Liver (tissue), 9 donors: Measurements from ENCODE around the gene FARP1. TPM values are rescaled to one million over a fixed set of nuclear protein-coding genes. Genes with fewer than 3 reads are reported as not detected.

Source experiments
- DNase-seq: peaks from one replicate; pipeline ENCODE4 v3.0.0-alpha.2; 2017; ENCODE audit warnings: low spot score
- H3K27ac ChIP-seq, 2 donors: one replicate each; pipeline ENCODE4 v1.7.0; 2013; ENCODE audit warnings: inconsistent platforms in 2 of 2, low read length in 2 of 2, control low read depth in 1 of 2, low read depth in 1 of 2, mild to moderate bottlenecking in 1 of 2
- H3K27me3 ChIP-seq, 4 donors: one replicate each; pipeline versions ENCODE4 v1.6.1 to v1.7.0; 2013; ENCODE audit warnings: low read length in 3 of 4, inconsistent platforms in 1 of 4, mild to moderate bottlenecking in 1 of 4, moderate library complexity in 1 of 4; ENCODE audit not compliant: control insufficient read depth in 4 of 4, insufficient read depth in 4 of 4
- H3K36me3 ChIP-seq, 4 donors: one replicate each; pipeline versions ENCODE4 v1.6.1 to v1.7.0; 2013; ENCODE audit warnings: low read length in 3 of 4, mild to moderate bottlenecking in 3 of 4, low read depth in 1 of 4, moderate library complexity in 1 of 4; ENCODE audit not compliant: control insufficient read depth in 4 of 4, insufficient read depth in 3 of 4
- H3K4me1 ChIP-seq, 4 donors: one replicate each; pipeline versions ENCODE4 v1.6.1 to v1.7.0; 2013; ENCODE audit warnings: low read length in 3 of 4, mild to moderate bottlenecking in 3 of 4, moderate library complexity in 1 of 4; ENCODE audit not compliant: control insufficient read depth in 4 of 4, insufficient read depth in 4 of 4
- H3K4me3 ChIP-seq, 3 donors: one replicate each; pipeline versions ENCODE4 v1.6.1 to v1.7.0; 2013; ENCODE audit warnings: low read length in 3 of 3, control low read depth in 1 of 3, low read depth in 1 of 3, mild to moderate bottlenecking in 1 of 3
- H3K9ac ChIP-seq, 2 donors: one replicate each; pipeline ENCODE4 v1.7.0; 2013; ENCODE audit warnings: low read length in 2 of 2, mild to moderate bottlenecking in 2 of 2, moderate library complexity in 2 of 2, control low read depth in 1 of 2, low read depth in 1 of 2
- H3K9me3 ChIP-seq, 4 donors: one replicate each; pipeline versions ENCODE4 v1.6.1 to v1.7.0; 2013; ENCODE audit warnings: low read length in 3 of 4; ENCODE audit not compliant: control insufficient read depth in 4 of 4
- ATF3 ChIP-seq: IDR thresholded peaks from 2 replicates; pipeline ENCODE4 v1.6.1; 2016; ENCODE audit warnings: antibody characterized with exemption
- EGR1 ChIP-seq, 2 donors: IDR thresholded peaks; 2 replicates each; pipeline ENCODE4 v1.6.1; 2016 to 2018; ENCODE audit warnings: antibody characterized with exemption in 2 of 2, low read depth in 2 of 2
- FOXA1 ChIP-seq: IDR thresholded peaks from 2 replicates; pipeline ENCODE4 v1.6.1; 2016; ENCODE audit warnings: antibody characterized with exemption
- GABPA ChIP-seq, 2 donors: IDR thresholded peaks in 1 of 2; conservative IDR thresholded peaks in 1 of 2; 2 replicates each; pipeline ENCODE4 v1.6.1; 2016; ENCODE audit warnings: antibody characterized with exemption in 2 of 2, mild to moderate bottlenecking in 1 of 2, moderate library complexity in 1 of 2
- HNF4A ChIP-seq, 2 donors: conservative IDR thresholded peaks; 2 replicates each; pipeline ENCODE4 v1.6.1; 2016; ENCODE audit warnings: antibody characterized with exemption in 2 of 2, mild to moderate bottlenecking in 2 of 2
- HNF4G ChIP-seq: IDR thresholded peaks from 2 replicates; pipeline ENCODE4 v1.6.1; 2016; ENCODE audit warnings: antibody characterized with exemption
- JUND ChIP-seq, 2 donors: IDR thresholded peaks; 2 replicates each; pipeline ENCODE4 v1.6.1; 2016; ENCODE audit warnings: antibody characterized with exemption in 2 of 2
- NR2F2 ChIP-seq: IDR thresholded peaks from 2 replicates; pipeline ENCODE4 v1.6.1; 2016; ENCODE audit warnings: antibody characterized with exemption
- RAD21 ChIP-seq, 2 donors: IDR thresholded peaks; 2 replicates each; pipeline ENCODE4 v1.6.1; 2016; ENCODE audit warnings: antibody characterized with exemption in 2 of 2, mild to moderate bottlenecking in 2 of 2
- REST ChIP-seq: IDR thresholded peaks from 2 replicates; pipeline ENCODE4 v1.6.1; 2016; ENCODE audit warnings: antibody characterized with exemption, mild to moderate bottlenecking
- RXRA ChIP-seq, 2 donors: IDR thresholded peaks; 2 replicates each; pipeline ENCODE4 v1.6.1; 2017 to 2018; ENCODE audit warnings: antibody characterized with exemption in 2 of 2, mild to moderate bottlenecking in 1 of 2
- SP1 ChIP-seq: IDR thresholded peaks from 2 replicates; pipeline ENCODE4 v1.6.1; 2018; ENCODE audit warnings: antibody characterized with exemption, mild to moderate bottlenecking
- TAF1 ChIP-seq: conservative IDR thresholded peaks from 2 replicates; pipeline ENCODE4 v1.6.1; 2016; ENCODE audit warnings: antibody characterized with exemption, mild to moderate bottlenecking
- YY1 ChIP-seq: IDR thresholded peaks from 2 replicates; pipeline ENCODE4 v1.6.1; 2016; ENCODE audit warnings: antibody characterized with exemption, mild to moderate bottlenecking
- WGBS: extraction: QIAGEN DNeasy Blood & Tissue Kit; methylation state at CpG from one replicate; pipeline ENCODE4 v1.1.7; 2013; 5-methylcytosine and 5-hydroxymethylcytosine counted together
- polyA plus RNA-seq, 2 donors: library from polyadenylated mRNA; stranded (reverse) in 1 of 2; unstranded in 1 of 2; fragments of 200-250 nt in 1 of 2; fragments of >200 nt in 1 of 2; fragmentation: Nextera tagmentation in 1 of 2; extraction: Ambion mirVana in 1 of 2; gene quantifications; one replicate each; pipeline versions ENCODE4 v1.2.1 to v1.2.3, GENCODE V29; 2013 to 2015
- total RNA-seq, 2 donors: library from RNA; depleted of rRNA; stranded (reverse); fragments of >200 nt; gene quantifications; one replicate each; pipeline ENCODE4 v1.2.3, GENCODE V29; 2014
- TF ChIP-seq, protein P1 (sequence below): IDR thresholded peaks from 2 replicates; pipeline ENCODE4 v1.6.1; 2016; ENCODE audit warnings: antibody characterized with exemption
- TF ChIP-seq, protein P2 (sequence below): fragments of 150-350 bp; IDR thresholded peaks from 2 replicates; pipeline ENCODE4 v1.5.1; 2017; ENCODE audit warnings: improper control_type of control experiment, low read depth, low read length; ENCODE audit not compliant: missing input control
- TF ChIP-seq, protein P3 (sequence below): IDR thresholded peaks from 2 replicates; pipeline ENCODE4 v1.6.1; 2016; ENCODE audit warnings: antibody characterized with exemption
- donor health status: healthy.
- donor health status: healthy.
- donor health status: healthy.
- donor health status: healthy.
- donor health status: healthy.

FARP1 gene
- total and polyA plus RNA-seq, 4 donors: 28.4 to 62.6 (median 39.8) TPM

GRCh38 chr13:98416408-98416807 lies 273.5 kb downstream of the FARP1 start:
- Histone ChIP-seq H3K27ac (no peak overlapping the region), H3K4me3 (no peak overlapping the region), H3K9ac (no peak overlapping the region), H3K36me3 (peaks cover 6 to 70% (median 32%) of the 10 kb centered on the region in 4 donors), H3K9me3 (no peaks in the 10 kb centered on the region), H3K27me3 (no peaks in the 10 kb centered on the region), H3K4me1 (no peaks in the 10 kb centered on the region)
- WGBS: 88% methylated on average over 4 of the region's 4 CpGs
- no peak for DNase-seq
- TF ChIP-seq ATF3 (no peak), HNF4A (conservative IDR thresholded peaks at IDR 0.05) (no peak), RXRA (IDR thresholded peaks at IDR 0.05) (no peak), EGR1 (IDR thresholded peaks at IDR 0.05; ENCODE audit: low read depth in 2 of 2) (no peak), FOXA1 (no peak), GABPA (IDR thresholded peaks at IDR 0.05 in 1 of 2, conservative IDR thresholded peaks at IDR 0.05 in 1 of 2) (no peak), NR2F2 (no peak), TAF1 (no peak), YY1 (no peak), REST (no peak), SP1 (no peak), HNF4G (no peak), RAD21 (IDR thresholded peaks at IDR 0.05) (no peak), JUND (IDR thresholded peaks at IDR 0.05) (no peak)
- TF ChIP-seq, protein P1, sequence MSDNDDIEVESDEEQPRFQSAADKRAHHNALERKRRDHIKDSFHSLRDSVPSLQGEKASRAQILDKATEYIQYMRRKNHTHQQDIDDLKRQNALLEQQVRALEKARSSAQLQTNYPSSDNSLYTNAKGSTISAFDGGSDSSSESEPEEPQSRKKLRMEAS: no peak
- TF ChIP-seq, protein P2, sequence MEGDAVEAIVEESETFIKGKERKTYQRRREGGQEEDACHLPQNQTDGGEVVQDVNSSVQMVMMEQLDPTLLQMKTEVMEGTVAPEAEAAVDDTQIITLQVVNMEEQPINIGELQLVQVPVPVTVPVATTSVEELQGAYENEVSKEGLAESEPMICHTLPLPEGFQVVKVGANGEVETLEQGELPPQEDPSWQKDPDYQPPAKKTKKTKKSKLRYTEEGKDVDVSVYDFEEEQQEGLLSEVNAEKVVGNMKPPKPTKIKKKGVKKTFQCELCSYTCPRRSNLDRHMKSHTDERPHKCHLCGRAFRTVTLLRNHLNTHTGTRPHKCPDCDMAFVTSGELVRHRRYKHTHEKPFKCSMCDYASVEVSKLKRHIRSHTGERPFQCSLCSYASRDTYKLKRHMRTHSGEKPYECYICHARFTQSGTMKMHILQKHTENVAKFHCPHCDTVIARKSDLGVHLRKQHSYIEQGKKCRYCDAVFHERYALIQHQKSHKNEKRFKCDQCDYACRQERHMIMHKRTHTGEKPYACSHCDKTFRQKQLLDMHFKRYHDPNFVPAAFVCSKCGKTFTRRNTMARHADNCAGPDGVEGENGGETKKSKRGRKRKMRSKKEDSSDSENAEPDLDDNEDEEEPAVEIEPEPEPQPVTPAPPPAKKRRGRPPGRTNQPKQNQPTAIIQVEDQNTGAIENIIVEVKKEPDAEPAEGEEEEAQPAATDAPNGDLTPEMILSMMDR: no peak
- TF ChIP-seq, protein P3, sequence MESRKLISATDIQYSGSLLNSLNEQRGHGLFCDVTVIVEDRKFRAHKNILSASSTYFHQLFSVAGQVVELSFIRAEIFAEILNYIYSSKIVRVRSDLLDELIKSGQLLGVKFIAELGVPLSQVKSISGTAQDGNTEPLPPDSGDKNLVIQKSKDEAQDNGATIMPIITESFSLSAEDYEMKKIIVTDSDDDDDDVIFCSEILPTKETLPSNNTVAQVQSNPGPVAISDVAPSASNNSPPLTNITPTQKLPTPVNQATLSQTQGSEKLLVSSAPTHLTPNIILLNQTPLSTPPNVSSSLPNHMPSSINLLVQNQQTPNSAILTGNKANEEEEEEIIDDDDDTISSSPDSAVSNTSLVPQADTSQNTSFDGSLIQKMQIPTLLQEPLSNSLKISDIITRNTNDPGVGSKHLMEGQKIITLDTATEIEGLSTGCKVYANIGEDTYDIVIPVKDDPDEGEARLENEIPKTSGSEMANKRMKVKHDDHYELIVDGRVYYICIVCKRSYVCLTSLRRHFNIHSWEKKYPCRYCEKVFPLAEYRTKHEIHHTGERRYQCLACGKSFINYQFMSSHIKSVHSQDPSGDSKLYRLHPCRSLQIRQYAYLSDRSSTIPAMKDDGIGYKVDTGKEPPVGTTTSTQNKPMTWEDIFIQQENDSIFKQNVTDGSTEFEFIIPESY: no peak
